ENCODE measurements around the gene NABP1.
"Not testable (repeated sequence)": the region's sequence is repeated elsewhere in the genome, so short reads cannot be mapped to it uniquely, and the experiment has no call there.

NABP1 gene, protein sequence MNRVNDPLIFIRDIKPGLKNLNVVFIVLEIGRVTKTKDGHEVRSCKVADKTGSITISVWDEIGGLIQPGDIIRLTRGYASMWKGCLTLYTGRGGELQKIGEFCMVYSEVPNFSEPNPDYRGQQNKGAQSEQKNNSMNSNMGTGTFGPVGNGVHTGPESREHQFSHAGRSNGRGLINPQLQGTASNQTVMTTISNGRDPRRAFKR

DNA sequence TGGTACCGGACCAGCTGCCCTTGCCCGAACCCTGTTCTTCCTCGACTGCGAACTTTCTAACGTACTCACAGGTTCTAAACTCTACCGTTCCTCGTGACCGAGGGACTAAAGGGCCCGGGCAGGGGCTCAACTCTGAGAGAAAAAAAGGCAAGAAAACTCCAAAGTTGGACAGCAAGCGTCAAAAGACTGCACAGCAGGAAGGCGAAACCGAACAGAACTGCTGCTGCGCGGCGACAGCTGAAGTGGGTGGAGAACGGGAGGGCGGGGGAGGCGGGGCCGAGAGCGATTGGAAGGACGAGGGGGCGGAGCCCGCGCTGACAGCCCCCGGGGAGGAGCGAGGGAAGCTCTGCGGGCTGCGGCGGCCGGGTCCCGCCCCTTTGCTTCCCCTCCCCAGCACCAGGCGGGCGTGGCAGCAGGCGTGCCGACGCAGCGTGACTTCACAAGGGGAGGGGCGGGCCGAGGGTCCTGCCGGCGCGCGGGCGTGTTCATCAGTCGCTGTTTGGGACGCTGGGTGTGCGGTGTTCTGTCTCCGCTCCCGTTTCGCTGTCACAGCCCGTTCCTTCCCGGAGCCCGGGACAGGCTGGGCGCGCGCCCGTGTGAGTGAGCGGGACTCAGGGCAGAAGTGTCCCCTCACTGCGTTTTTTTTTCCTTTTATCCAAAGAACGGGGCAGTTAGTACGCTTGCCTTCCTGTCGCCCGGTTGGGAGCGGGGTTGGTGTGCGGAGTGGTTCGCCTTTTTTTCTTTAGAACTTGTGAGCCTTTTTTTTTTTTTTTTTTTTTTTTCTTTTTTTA is at the start of gene NABP1:
Gene NABP1, plus strand, starts transcription at position 491 of the 791 bp plus-strand sequence. CDS start 479 bp downstream, outside the sequence.
- DNase-seq = peak; percentile 98

DNA sequence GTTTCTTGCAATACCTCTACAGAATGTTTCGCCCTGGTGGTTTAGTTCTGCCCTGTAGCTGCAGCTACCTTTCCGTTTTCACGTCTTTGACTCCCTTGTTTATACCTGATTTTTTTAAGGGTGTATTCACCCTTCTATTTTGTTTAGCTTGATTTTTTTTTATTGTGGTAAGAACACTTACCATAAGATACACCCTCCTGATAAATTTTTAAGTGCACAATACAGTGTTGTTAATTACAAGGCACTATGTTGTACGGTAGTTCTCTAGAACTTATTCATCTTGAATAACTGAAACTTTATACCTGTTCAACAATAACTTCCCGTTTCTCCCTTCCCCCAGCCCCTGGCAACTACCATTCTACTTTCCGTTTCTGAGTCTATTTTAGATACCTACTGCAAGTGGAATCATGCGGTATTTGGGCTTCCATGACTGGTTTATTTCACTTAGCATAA is 48.9 kb upstream of the NABP1 start:
- DNase-seq = no peak

DNA sequence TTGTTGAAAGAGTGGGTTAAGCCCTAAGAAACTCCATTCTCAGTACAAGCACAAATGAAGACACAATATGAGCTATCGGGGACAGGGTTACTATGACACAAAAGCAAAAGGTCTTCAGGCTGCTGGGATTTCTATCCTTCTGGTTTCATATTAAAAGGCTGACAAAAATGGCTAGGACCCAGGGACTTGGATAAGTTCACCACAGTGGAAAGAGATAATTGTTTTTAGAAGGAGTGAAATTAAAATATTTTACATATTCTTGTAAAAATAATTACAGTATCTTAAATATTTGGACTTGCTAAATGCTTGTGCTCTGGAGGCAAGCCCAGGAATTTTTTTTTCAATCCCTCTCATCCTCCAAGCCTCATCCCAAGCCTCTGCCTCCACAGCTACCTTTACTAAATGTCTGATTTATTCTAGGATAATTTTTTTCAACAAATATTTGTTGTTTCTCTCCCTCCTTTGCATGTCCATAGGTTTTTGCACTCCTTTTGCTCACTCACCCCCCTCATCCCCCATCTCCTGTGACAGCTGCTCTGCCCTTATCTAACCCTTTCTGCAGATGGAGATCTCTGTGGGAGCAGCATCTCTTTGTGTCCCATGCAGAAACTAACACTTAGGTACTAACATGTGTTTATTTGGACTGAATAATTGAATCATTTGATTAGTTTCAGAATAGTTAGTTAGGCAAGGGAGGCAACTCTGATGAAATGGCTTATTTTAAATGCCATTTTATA is 47.8 kb upstream of the NABP1 start:
- no peak for DNase-seq

DNA sequence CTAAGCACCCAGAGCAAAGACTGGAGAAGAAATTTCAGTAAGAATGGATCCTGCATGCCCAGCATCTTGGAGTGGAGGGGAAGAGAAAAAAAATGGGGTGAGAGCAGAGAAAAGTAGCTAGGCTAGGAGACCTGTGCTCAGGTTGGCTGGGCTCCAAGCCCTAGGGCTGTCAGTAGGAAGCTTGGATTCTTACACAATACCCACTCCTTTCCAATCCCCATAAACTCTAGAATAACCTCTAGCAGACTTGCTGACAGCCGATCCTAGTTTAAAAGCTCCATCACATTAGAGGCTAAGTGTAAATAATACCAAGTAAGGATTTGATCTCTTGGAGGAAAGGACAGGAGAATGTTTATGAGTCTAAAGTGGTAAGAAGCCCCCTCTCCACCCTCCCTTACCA is 46.2 kb upstream of the NABP1 start:
- no peak for DNase-seq

DNA sequence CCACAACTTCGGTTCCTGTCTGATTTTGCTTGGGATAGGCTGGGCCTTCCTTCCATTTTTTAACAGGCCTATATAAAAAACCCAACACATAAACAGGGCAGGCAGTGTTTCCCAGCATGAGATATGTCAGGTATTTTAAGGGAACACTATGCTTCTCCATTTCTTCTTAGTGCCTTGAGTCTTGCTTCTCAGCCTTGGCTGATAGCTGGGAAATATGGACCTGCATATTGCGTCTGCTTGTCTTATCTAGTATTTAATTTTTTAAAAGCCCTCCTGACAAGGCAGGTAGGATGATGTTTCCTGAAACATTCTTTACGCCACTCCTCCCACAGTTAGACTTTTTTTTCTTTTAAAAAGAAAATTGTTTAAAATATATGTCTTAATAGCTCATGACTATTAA is 45.5 kb upstream of the NABP1 start:
- DNase-seq = no peak

DNA sequence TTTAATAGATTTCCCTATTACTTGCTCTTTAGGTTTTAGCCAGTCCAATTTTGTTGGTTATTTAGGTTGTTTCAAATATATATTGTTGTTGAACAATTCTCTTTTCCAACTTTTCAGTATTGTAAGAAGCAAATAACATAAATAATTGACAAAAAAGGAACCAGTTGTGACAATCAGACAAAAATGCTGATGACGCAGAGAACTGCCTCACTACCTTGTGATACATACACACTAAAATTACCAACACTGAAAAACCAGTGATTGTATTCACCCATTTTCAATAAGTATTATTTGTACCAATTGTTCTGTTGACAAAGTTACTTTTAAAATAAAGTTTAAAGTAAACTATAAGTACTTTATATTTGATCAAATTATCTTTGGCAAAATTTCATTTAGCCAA is 43.1 kb upstream of the NABP1 start:
- DNase-seq = no peak

DNA sequence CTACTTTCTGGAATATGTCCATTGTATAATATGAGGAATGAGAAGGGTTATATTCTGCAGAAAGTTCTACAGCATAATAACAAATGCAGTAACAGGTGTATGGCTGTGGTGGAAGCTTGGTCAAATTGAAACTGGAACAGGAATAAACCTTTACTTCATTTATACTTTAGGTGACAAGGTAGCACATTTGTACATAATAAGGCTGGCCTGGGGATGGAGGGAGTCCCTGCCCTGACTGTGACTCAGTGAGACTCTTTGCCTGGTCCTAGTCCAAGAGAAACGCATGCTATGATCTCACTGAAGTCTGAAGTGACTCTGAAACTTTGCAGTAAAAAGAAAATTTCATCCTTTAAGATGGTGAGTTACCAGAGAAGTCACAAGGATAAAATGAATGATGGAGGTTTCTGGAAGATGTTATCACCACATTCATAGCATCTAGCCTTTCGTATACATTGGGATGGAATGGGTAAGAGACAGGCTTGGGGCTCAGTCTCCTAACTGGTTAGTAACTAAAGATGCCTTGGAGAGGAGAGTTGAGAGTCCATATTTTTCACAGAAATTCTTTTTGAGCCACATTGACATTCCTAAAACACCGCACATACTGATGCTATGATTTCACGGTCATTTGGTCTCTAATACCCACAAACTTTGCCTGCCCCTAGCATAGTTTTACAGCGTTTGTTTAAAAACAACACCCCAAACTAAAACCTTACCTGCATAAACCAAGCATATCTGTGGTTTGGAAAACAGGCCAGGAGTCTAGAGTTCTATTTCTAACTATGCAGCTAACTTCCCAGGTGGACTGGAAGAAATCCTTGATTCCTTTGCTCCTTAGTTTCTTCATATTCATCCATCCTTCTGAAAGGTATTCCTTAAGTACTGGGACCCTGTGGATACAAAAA is 42.4 kb upstream of the NABP1 start:
- no peak for DNase-seq

DNA sequence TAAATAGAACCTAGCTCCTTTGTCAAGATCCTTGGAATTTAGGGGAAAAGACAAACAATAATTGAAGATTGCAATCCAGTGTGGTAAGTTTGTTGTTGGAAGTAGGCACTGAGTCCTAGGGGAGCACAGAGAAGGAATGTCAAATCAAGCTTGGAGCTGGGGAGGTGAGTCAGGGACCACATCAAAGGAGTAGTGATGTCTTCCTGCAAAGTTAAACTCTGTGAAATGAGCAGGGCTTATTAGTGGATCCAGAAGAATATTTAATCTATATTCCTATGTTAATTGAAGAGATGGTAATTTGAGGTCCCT is 41.7 kb upstream of the NABP1 start:
- DNase-seq = no peak

DNA sequence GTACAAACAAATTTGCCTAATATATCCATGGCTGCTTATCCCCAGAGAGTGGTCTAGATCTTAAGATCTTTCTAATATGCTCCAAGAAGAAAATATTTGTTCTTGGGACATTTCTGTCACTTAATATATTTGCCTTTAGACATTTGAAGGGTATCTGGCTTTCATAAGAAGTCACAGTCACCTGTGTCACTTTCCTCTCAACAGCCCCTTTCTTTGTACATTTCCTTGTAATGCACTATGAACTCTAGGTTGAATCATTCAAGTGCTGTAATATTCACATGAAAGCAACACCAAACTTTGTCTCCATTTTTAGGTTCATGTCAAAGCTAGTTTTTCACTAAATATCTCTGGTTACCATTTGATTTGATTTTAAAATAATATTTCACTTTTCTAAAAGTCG is 41.4 kb upstream of the NABP1 start:
- no peak for DNase-seq

DNA sequence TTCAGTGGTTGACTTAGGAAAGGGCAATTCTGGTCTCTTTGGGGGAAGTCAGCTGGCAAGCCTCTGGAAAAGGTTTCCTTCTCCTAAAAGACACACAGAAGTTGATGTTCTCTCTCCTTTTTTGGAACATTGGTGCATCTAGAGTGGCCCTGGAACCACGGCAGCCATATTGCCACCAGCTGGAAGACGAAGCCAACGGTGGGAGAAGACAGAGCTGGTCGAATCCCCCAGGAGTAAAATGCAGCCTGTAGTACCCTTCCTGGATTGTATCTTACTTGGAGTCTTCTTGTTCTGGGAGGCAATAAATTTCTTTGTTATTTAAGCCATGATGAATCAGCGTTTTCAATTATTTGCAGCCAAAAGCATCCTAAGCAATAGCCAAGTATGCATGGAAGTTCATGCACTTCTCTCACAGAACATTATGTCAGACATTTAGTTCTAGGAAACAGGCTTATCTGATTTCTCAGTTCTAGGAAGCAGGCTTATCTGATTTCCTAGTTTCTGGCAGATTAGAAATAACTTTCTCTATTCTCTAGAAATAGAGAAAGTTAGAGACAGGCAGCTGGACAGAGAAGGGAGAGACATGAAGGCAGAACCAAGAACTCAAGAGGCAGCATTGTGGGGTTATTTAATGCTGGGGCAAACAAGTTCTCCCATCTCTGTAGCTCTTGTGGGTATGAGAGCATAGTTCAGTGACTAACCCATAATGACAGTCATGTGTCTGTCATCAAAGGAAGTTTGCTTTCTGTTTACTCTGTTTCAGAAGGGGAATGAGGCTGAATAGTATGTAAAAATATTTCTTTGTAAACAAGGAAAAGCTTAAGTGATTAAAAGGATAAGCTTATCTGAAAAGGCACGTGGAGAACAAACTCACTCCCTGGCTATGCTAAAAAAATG is 40.5 kb upstream of the NABP1 start:
- no peak for DNase-seq

DNA sequence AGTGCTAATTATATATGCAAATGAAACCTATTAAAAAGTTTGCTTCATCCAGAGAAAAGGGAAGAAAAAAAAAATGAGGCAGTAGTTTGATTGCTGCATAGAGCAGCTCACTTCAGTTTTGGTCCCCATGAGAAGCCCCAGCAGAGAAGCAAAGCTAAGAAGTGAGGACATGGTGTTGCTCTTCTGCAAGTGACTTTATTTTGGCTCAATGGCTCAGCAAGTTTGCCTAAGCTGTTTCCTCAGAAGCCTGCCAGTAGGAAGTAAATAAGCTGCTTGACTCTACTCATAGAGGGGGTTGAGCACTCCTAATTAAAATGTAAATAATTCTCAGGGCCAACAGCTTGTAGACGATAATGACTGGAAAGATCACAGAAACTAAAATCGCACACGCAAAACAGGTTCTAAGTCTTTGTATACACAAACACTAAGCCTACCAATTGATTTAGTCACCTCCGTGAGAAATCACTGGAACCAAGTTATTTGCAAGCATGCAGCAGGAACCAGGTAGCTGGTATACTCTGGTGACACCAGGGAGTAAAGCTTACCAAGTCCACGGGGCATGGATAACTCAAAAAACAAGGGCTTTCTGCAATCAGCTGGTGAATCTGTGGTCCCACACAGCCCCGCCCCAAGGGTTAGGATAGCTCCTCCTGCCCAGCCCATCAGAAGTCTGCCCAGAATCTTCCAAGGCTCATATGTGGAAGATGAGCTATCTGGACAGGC is 39.7 kb upstream of the NABP1 start:
- DNase-seq = no peak

DNA sequence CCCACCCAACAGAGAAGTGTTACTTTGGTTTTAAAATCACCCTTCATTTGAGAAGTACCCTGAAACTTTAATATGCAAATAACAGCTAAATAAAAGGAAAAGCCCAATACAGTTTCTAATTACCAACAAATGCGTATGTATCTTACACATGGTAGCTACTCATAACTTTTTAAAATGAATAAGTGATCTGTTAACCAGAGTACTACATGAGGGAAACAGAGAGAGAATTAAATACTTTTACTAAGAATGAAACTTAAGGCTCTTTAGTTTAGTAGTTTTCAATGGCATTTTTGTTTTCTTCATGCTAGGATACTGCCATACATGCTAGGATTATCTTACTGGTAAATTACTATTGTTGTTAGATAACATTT is 39.1 kb upstream of the NABP1 start:
- no peak for DNase-seq

DNA sequence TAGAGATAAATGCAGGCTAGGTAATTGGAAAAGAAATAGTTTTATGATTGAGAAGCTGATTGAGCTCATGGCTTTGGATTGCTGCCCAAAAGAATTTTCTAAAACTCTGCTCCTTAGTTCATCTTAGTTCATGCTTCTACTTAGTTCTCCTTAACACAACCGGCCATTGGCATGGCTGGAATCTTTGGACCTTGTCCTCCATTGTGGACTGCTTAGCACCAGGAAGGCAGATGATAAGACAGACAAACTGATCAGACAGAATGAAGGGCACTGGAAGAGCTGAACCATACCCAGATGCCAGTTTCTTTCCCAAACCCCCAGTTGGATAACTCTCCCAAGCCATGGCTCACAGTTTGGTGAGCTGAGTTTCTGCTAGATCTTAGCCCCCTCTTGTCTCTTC is 36.3 kb upstream of the NABP1 start:
- no peak for DNase-seq

DNA sequence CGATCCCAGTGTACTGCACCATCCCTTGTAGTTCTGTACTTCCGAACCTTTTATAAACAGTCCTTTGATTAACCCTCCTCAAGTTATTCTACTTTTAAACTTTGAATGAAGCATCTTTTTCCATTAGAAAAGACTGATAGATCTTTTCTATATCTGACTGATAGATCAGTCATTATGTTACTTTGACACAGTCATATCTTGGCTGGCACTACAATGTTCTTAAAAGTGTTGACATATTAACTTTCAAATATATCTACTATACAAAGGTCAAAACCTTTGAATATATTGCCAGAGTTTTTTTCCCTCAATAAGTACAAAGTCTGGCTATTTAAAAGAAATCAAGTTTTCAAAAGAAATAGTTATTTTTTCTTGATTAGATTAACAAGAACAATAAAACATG is 35.4 kb upstream of the NABP1 start:
- no peak for DNase-seq

DNA sequence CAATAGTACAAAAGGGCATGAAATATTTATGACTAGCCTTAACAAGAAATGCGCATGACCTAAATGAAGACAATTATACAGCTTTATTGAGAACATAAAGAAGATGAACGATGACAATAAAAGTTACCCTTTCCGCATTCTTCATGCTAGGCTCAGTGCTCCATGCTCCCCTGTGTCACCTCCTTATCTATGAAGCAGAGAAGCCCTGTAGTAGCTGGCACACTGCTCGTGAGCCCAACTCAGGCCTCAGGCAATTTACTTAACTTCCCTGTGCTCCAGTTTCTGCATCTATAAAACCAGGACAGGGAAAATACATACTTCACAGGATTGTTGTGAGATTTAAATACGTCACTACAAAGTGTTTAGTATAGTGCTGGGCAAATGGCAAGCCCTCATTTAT is 34.5 kb upstream of the NABP1 start:
- DNase-seq = no peak

DNA sequence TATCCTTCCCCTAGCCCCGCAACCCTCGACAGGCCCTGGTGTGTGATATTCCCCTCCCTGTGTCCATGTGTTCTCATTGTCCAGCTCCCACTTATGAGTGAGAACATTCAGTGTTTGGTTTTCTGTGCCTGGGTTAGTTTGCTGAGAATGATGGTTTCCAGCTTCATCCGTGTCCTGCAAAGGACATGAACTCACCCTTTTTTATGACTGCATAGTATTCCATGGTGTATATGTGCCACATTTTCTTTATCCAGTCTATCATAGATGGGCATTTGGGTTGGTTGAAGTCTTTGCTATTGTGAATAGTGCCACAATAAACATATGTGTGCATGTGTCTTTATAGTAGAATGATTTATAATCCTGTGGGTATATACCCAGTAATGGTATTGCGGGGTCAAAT is 33.3 kb upstream of the NABP1 start:
- DNase-seq = not testable (repeated sequence)

DNA sequence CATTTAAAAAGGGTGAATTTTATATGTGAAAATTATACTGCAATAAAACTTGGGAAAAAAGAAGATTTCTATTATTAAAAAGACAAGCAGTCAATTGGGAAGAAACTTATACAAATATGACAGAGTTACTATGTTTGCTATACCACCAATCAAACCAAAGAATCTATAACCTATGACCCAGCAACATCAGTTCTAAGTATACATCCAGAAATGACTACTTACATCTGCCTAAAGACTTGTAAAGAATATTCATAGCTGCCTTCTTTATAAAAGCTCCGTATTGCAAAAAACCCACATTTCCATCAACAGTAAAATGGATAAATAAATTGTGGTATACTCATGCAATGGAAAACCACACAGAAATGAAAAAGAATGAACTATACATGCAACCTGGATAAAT is 32.9 kb upstream of the NABP1 start:
- DNase-seq = no peak

DNA sequence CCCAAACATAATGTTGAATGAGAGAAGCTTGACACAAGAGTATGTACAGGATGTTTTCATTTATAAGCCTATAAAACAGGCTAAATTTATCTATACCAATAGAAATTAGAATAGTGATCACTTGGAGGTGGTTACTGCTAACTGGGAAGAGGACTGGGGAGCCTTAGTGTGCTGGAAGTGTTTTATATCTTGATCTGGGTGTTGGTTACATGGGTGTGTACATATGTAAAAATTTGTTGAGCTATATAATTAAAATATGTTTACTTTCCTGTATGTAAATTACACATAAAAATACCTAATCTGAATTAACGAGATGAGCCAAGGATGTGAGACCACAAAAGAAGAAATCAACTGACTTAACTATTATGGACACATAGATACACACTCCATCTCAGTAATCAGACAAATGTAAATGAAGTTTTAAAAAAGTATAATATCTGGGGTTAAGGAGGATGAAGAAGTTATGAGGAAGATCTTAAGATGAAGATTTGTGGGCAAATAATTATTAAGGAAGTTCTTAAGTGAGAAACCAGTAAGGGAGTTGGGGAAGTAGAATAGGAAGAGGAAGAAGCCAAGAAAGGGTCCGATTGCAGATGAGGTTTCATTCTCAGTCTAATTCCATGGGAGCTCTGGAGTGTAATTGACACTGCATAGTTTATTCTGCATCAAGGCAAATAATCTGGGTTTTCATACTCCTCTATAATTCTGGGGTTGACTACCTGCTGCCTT is 32.3 kb upstream of the NABP1 start:
- no peak for DNase-seq

DNA sequence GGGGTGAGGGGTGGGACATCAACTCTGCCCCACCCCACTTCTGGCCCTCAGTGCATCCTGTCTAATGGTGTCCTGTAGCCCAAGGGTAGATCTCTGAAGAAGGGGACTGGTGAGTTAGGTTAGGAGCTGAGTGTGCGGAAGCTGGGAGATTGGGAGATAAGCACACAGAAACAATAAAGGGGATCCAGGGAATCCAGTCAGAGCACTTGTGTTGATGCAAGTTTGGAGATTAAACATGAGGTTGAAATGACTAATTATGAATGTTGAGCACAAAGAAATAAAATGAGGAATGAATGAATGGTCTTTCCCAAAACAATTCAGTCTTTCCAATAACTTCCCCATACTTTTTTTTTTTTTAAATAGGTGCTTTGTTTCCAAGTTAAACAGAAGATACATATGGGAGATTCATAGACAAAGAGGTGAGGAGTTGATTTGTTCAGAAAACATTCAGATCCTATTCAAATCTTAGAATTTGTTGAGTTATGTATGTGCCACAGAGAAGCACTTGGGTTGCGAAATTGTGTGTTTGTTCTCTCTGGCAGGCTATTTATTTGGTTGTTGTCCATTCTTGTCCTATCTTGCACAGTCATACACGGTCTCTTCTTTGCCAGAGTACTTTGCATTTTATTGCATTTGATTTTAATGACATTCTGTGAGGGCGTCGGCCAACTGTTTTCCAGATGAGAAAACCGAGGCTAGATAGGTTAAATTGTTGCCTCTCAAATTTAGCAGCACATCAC is 31.6 kb upstream of the NABP1 start:
- DNase-seq = no peak

DNA sequence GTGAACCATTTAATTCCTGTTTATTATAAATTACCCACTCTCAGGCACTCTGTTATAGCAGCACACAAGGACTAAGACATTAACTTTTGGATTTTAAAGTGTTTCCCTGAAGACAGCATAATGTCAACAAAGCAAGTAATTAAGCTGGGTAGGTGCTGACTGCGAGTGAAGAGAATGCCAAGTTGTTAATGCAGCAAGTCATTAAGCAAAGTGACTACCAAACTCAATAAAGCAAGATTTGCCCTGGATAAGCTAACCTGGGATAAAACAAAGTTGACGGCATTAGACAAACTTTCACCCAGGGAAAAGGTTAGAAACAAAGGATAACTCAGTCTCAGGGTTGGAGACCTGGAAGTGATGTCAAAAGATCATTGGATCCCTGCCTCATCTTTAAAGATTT is 28.4 kb upstream of the NABP1 start:
- DNase-seq = no peak

Data from NCI-H2171 (cell line).